HL-60 (cell line): ENCODE measurements around the gene GC.
"Not testable (repeated sequence)": the region's sequence is repeated elsewhere in the genome, so short reads cannot be mapped to it uniquely, and the experiment has no call there.

ENCODE experiments used
- CTCF ChIP-seq: IDR thresholded peaks from one replicate; pipeline ENCODE4 v1.5.1; 2011; ENCODE audit warnings: low read length, control low read depth, inconsistent platforms; ENCODE audit not compliant: insufficient read depth
- GABPA ChIP-seq: IDR thresholded peaks from 2 replicates; pipeline ENCODE4 v1.6.1; 2012; ENCODE audit warnings: low read depth
- REST ChIP-seq: IDR thresholded peaks from 2 replicates; pipeline ENCODE4 v1.6.1; 2012; ENCODE audit warnings: low read depth; ENCODE audit not compliant: insufficient replicate concordance

- TF ChIP-seq CTCF, REST, GABPA: not testable (repeated sequence)
Measured at GRCh38 chr4:71809805-71810204, 25.9 kb upstream of the GC start.
